Heart left ventricle (tissue), 16 donors: ENCODE measurements around the gene APIP. TPM values are rescaled to one million over a fixed set of nuclear protein-coding genes. Genes with fewer than 3 reads are reported as not detected.

ENCODE experiments used
- ATAC-seq, 4 donors: fragments of 200-7000 bp; cut with Tn5 transposase; one replicate each; pipeline ENCODE4 v1.9.1; 2020 to 2022; ENCODE audit warnings: moderate library complexity in 4 of 4, mild to moderate bottlenecking in 3 of 4, moderate number of reproducible peaks in 1 of 4
- DNase-seq, 5 donors: peaks; one replicate each; pipeline ENCODE4 v3.0.0-alpha.2; 2020
- H3K27ac ChIP-seq, 12 donors: fragments of 200-600 bp; sonication (generic) in 4 of 12; one replicate each; pipeline versions ENCODE4 v1.5.0 to v1.8.0; 2016 to 2022; ENCODE audit warnings: mild to moderate bottlenecking in 2 of 12
- H3K27me3 ChIP-seq, 9 donors: fragments of 200-600 bp; sonication (generic) in 2 of 9; one replicate each; pipeline versions ENCODE4 v1.5.1 to v1.8.0; 2016 to 2022; ENCODE audit warnings: mild to moderate bottlenecking in 3 of 9
- H3K36me3 ChIP-seq, 9 donors: fragments of 200-600 bp; sonication (generic) in 2 of 9; one replicate each; pipeline versions ENCODE4 v1.5.0 to v1.8.0; 2018 to 2022; ENCODE audit warnings: mild to moderate bottlenecking in 2 of 9
- H3K4me1 ChIP-seq, 12 donors: fragments of 200-600 bp; sonication (generic) in 4 of 12; one replicate each; pipeline versions ENCODE4 v1.5.0 to v1.8.0; 2016 to 2022; ENCODE audit warnings: mild to moderate bottlenecking in 3 of 12
- H3K4me3 ChIP-seq, 12 donors: fragments of 200-600 bp; sonication (generic) in 4 of 12; one replicate each; pipeline versions ENCODE4 v1.5.0 to v1.8.0; 2017 to 2022; ENCODE audit warnings: mild to moderate bottlenecking in 9 of 12, moderate library complexity in 4 of 12
- H3K9me3 ChIP-seq, 12 donors: fragments of 200-600 bp; sonication (generic) in 4 of 12; one replicate each; pipeline versions ENCODE4 v1.5.0 to v1.8.0; 2016 to 2022; ENCODE audit warnings: mild to moderate bottlenecking in 1 of 12
- POLR2A ChIP-seq, 2 donors: fragments of 450-650 bp; IDR thresholded peaks; one replicate each; pipeline ENCODE4 v1.6.1; 2017; ENCODE audit warnings: antibody characterized with exemption in 2 of 2, mild to moderate bottlenecking in 2 of 2, moderate library complexity in 2 of 2
- WGBS, 4 donors: extraction: QIAGEN DNeasy Blood & Tissue Kit in 2 of 4; methylation state at CpG; one replicate each; pipeline versions ENCODE4 v1.1.5 to v1.1.7; 2013 to 2018; 5-methylcytosine and 5-hydroxymethylcytosine counted together
- intact Hi-C, 10 donors: fragments of 100-400 bp; cut with DNase I; formaldehyde crosslinking; loops; one replicate each; pipeline versions ENCODE4 v1.11.1 to v1.14.2; 2022
- long read RNA-seq, 3 donors: library from polyadenylated mRNA; unstranded; transcript quantifications; one replicate each; pipeline ENCODE4 v2.0.0, GENCODE V29; 2020 to 2021
- polyA plus RNA-seq, 2 donors: library from polyadenylated mRNA; stranded (reverse); fragments of 200-250 nt; gene quantifications; one replicate each; pipeline ENCODE4 v1.2.3, GENCODE V29; 2013
- total RNA-seq, 9 donors: library from RNA; depleted of rRNA in 2 of 9; stranded (reverse); fragments of >200 nt in 2 of 9; fragmentation: NEBNext Ultra II Directional in 3 of 9; extraction: Animal tissue kit (Norgen Biotek cat#: 25700) in 3 of 9; gene quantifications; one replicate each; pipeline versions ENCODE4 v1.1.0 to v1.2.4, GENCODE V29; 2016 to 2023
- TF ChIP-seq, protein P1 (sequence below), 12 donors: fragments of 200-600 bp; sonication (generic) in 4 of 12; IDR thresholded peaks; one replicate each; pipeline versions ENCODE4 v1.5.0 to v1.8.0; 2018 to 2022; ENCODE audit warnings: antibody characterized with exemption in 12 of 12, mild to moderate bottlenecking in 5 of 12
- donor health status: ischemic (EF 13 %, LVEDD 7.1; RV severe dilation, severe dysfunction).
- donor health status: healthy with polysubstance abuse.
- donor health status: DM: no; HTN: yes; CAD: no.
- donor health status: DM: no; HTN: no; CAD: no.
- donor health status: ischemic (EF 25% LVEDD 6.9; RV normal size, moderate dysfunction).
- donor health status: ischemic (EF 25% LVEDD 5.7; RV mildly dilated, moderate dysfunction).
- donor health status: healthy.
- donor health status: DM: yes; HTN: yes; CAD: no.
- donor health status: ischemic (EF 35%, LVEDD 5.7; RV mildly dilated, moderate dysfunction).
- donor health status: nonischemic (EF 11% LVEDD 7.7; RV severe dilation, severe dysfunction).
- donor health status: DM: yes; HTN: yes; CAD: no.
- donor health status: PGD.
- donor health status: ischemic (EF 29% LVEDD 5.4; RV normal size, mild dysfunction).
- donor health status: nonischemic (EF 23%, LVEDD 6.1; RV moderate dilation, normal function).

Gene APIP, protein sequence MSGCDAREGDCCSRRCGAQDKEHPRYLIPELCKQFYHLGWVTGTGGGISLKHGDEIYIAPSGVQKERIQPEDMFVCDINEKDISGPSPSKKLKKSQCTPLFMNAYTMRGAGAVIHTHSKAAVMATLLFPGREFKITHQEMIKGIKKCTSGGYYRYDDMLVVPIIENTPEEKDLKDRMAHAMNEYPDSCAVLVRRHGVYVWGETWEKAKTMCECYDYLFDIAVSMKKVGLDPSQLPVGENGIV
- total RNA-seq (10 to 100 TPM; 20.8 to 35.3 (median 26.6) TPM), polyA plus RNA-seq (10 to 100 TPM; 15.8 to 24.5 TPM)
- long read RNA-seq, donor 1, transcript APIP-201 (7 exons, 1,366 nt) = major isoform, 37 of 43 reads
- long read RNA-seq, donor 1, partial matches to known transcripts = 1 of 43 reads
- long read RNA-seq, donor 1, other reads (novel, unspliced or antisense) = 5 of 43 reads
- long read RNA-seq, donor 2, transcript APIP-202 (6 exons, 1,042 nt) = minor isoform, 17 of 69 reads
- long read RNA-seq, donor 2, transcript APIP-201 (7 exons, 1,366 nt) = major isoform, 43 of 69 reads
- long read RNA-seq, donor 2, partial matches to known transcripts = 0 of 69 reads
- long read RNA-seq, donor 2, other reads (novel, unspliced or antisense) = 9 of 69 reads
- long read RNA-seq, donor 3, transcript APIP-201 (7 exons, 1,366 nt) = major isoform, 9 of 15 reads
- long read RNA-seq, donor 3, partial matches to known transcripts = 0 of 15 reads
- long read RNA-seq, donor 3, other reads (novel, unspliced or antisense) = 3 of 15 reads

DNA sequence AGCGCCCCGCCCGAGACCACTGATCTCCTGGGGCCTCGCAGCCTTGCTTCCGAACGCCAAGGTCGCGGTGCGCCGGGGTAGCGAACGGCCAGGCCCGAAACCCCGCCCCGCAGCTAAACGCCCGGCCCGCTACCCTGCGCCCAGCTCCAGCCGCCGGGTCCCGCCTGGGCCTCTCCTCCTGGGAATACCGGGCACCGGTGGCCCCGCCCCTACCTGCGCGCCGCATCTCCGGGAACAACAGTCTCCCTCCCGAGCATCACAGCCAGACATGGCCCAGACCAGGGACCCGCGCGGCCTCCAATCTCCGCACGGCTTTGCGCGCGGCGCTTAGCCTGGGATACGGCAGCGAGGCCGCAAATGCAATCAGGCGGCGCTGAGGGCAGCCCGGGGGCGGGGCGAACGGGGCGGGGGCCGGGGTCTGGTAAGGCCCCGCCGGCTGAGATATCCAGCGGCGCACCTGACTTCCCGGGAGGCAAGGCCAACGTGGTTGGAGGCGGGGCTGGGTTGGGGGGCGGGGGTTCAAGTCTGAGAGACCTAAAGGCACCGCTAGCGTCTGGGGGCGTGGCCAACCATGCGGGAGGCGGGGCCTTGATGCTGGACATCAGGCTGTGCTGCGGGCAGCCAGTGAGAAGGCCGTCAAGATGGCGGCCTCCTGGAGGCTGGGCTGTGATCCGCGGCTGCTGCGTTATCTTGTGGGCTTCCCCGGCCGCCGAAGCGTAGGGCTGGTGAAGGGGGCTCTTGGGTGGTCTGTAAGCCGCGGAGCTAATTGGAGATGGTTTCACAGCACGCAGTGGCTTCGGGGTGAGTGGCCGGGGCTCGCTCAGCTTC, at the start of gene APIP, which contains the start of gene PDHX:
APIP (minus strand) TSS at position 365 of the 828 bp plus-strand sequence; CDS start at position 270, 95 bp downstream.
PDHX (plus strand) TSS at position 604 of the 828 bp plus-strand sequence; CDS start at position 642, 38 bp downstream.
- peaks cover 0 to 47% (median 27%) of the 10 kb centered on the region in 12 donors for H3K4me1 ChIP-seq
- peak within 1 kb of the TSS; percentile 85 to 99 (median 96) for H3K27ac ChIP-seq
- TF ChIP-seq POLR2A (IDR thresholded peaks at IDR 0.05) = peak; percentile 98 to 99
- TF ChIP-seq, protein P1, sequence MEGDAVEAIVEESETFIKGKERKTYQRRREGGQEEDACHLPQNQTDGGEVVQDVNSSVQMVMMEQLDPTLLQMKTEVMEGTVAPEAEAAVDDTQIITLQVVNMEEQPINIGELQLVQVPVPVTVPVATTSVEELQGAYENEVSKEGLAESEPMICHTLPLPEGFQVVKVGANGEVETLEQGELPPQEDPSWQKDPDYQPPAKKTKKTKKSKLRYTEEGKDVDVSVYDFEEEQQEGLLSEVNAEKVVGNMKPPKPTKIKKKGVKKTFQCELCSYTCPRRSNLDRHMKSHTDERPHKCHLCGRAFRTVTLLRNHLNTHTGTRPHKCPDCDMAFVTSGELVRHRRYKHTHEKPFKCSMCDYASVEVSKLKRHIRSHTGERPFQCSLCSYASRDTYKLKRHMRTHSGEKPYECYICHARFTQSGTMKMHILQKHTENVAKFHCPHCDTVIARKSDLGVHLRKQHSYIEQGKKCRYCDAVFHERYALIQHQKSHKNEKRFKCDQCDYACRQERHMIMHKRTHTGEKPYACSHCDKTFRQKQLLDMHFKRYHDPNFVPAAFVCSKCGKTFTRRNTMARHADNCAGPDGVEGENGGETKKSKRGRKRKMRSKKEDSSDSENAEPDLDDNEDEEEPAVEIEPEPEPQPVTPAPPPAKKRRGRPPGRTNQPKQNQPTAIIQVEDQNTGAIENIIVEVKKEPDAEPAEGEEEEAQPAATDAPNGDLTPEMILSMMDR (IDR thresholded peaks at IDR 0.05) = no peak
- H3K4me3 ChIP-seq = peak within 1 kb of the TSS; percentile 54 to 96 (median 78)
- peak; percentile 95 to 99 (median 96) for ATAC-seq
- no peaks in the 10 kb centered on the region for H3K9me3 ChIP-seq
- no peaks in the 10 kb centered on the region for H3K27me3 ChIP-seq
- 0 to 1% (median 1%) methylated on average over 34 to 79 of the region's 79 CpGs for whole genome bisulfite sequencing, 4 donors
- peak; percentile 98 to 100 (median 99) for DNase-seq
- H3K36me3 ChIP-seq = peaks cover 0 to 14% (median 4%) of the 10 kb centered on the region in 9 donors
- intact Hi-C loops = loop anchor here in 1 of 10 donors (10.0 kb wide), 1 partner anchor 1589 kb away; no protein-coding TSS in a partner anchor

DNA sequence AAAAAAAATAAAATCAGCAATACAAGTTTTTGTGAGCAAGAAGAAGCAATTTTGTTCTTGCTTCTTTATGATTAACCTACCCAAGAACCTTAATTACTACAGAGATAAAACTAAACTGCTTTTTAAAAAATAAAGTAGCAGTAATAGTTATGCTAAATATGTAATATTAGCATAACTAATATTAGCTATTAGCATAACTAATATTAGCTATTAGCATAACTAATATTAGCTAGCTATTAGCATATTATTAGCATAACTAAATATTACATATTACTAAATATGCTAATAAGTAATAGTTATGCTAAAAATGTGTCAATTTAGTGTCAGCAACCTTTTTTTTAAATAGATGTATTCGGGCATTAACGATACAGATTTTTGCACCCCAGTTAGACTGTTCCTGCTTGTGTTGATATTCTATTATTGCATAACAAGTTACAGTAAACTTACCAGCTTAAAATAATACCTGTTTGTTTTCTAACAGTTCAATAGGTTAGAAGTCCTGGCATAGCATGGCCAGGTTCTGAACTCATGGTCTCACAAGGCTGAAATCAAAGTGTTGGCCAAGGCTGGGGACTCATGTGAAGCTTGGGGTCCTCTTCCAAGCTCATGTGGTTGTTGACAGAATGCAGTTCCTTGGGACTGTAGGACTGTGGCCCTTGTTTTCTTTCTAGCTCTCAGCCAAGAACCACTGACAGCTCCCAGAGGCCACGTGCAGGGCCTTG, 48.6 kb upstream of the APIP start:
- DNase-seq = no peak
- Histone ChIP-seq H3K4me1 (peaks cover 0 to 14% (median 2%) of the 10 kb centered on the region in 12 donors), H3K27ac (no peak overlapping the region), H3K9me3 (no peaks in the 10 kb centered on the region), H3K36me3 (peaks cover 0 to 67% (median 37%) of the 10 kb centered on the region in 9 donors), H3K4me3 (no peak overlapping the region), H3K27me3 (no peaks in the 10 kb centered on the region)
- no peak for ATAC-seq
- TF ChIP-seq, protein P1 (IDR thresholded peaks at IDR 0.05) = no peak
- no peak for TF ChIP-seq POLR2A (IDR thresholded peaks at IDR 0.05)
- WGBS, 4 donors = 59 to 84% (median 68%) methylated on average over 3 of the region's 3 CpGs
- intact Hi-C loops = no loop called here

DNA sequence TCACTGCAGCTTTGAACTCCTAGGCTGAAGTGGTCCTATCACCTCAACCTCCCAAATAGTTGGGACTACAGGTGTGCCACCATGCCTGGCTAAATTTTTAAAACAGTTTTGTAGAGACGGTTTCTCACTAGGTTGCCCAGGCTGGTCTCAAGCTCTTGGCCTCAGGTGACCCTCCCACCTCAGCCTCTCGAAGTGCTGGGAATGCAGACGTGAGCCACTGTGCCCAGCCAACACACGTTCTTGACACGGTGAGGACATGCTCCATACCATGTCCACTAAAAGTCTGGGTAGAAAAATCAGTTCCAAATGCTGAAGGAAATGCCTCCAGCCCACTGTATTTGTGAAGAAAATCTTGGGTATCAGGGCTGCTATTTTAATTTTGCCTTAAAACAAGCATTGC, 47.2 kb upstream of the APIP start:
- Histone ChIP-seq H3K4me1 (peaks cover 0 to 18% (median 2%) of the 10 kb centered on the region in 12 donors), H3K9me3 (no peaks in the 10 kb centered on the region), H3K27ac (no peak overlapping the region), H3K27me3 (no peaks in the 10 kb centered on the region), H3K36me3 (peaks cover 0 to 62% (median 23%) of the 10 kb centered on the region in 9 donors), H3K4me3 (no peak overlapping the region)
- TF ChIP-seq, protein P1 (IDR thresholded peaks at IDR 0.05) = no peak
- no peak for TF ChIP-seq POLR2A (IDR thresholded peaks at IDR 0.05)
- ATAC-seq = no peak
- DNase-seq = no peak
- intact Hi-C loops = no loop called here
- 72 to 79% (median 76%) methylated on average over 5 of the region's 5 CpGs for WGBS, 4 donors
